Measurements from ENCODE around the gene DOCK7.

GRCh38 chr1:62457955-62458354, 230.2 kb downstream of the DOCK7 start:
- TF ChIP-seq, protein P1, sequence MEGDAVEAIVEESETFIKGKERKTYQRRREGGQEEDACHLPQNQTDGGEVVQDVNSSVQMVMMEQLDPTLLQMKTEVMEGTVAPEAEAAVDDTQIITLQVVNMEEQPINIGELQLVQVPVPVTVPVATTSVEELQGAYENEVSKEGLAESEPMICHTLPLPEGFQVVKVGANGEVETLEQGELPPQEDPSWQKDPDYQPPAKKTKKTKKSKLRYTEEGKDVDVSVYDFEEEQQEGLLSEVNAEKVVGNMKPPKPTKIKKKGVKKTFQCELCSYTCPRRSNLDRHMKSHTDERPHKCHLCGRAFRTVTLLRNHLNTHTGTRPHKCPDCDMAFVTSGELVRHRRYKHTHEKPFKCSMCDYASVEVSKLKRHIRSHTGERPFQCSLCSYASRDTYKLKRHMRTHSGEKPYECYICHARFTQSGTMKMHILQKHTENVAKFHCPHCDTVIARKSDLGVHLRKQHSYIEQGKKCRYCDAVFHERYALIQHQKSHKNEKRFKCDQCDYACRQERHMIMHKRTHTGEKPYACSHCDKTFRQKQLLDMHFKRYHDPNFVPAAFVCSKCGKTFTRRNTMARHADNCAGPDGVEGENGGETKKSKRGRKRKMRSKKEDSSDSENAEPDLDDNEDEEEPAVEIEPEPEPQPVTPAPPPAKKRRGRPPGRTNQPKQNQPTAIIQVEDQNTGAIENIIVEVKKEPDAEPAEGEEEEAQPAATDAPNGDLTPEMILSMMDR (IDR thresholded peaks at IDR 0.05; ENCODE audit: low read length) = no peak
- TF ChIP-seq EZH2 (optimal IDR thresholded peaks at IDR 0.05; ENCODE audit: low read depth, low read length) (no peak), EZH2phosphoT487 (IDR thresholded peaks at IDR 0.05; ENCODE audit: low read length) (no peak)
